GM11168 (cell line): Measurements from ENCODE around the gene MST1.

Source experiments
- in situ Hi-C: fragments of 300-500 bp; cut with MboI; formaldehyde crosslinking; loops from one replicate; pipeline ENCODE4 v1.12.0; 2022; ENCODE audit warnings: low sequenced_read_pairs; ENCODE audit not compliant: unreplicated experiment

MST1 gene

GRCh38 chr3:49661281-49661680 is 28.0 kb downstream of the MST1 start:
- in situ Hi-C loops: no loop called here

GRCh38 chr3:49659756-49660155 is 29.5 kb downstream of the MST1 start:
- in situ Hi-C loops: no loop called here

GRCh38 chr3:49658711-49659110 is 30.6 kb downstream of the MST1 start:
- in situ Hi-C loops: no loop called here

GRCh38 chr3:49657208-49657915 is 31.9 kb downstream of the MST1 start:
- in situ Hi-C loops: no loop called here

GRCh38 chr3:49656541-49657112 is 32.6 kb downstream of the MST1 start:
- in situ Hi-C loops: no loop called here

- in situ Hi-C loops: no loop called here
Observed at GRCh38 chr3:49655731-49656285, 33.5 kb downstream of the MST1 start.

- in situ Hi-C loops: no loop called here
Observed at GRCh38 chr3:49654955-49655556, 34.2 kb downstream of the MST1 start.

GRCh38 chr3:49654176-49654825 is 35.0 kb downstream of the MST1 start:
- in situ Hi-C loops: no loop called here

GRCh38 chr3:49653621-49654020 is 35.7 kb downstream of the MST1 start:
- in situ Hi-C loops: no loop called here

GRCh38 chr3:49652903-49653415 is 36.3 kb downstream of the MST1 start:
- in situ Hi-C loops: no loop called here

- in situ Hi-C loops: no loop called here
Observed at GRCh38 chr3:49652218-49652902, 36.9 kb downstream of the MST1 start.

- in situ Hi-C loops: no loop called here
Observed at GRCh38 chr3:49650637-49651036, 38.6 kb downstream of the MST1 start.

GRCh38 chr3:49650177-49650576 is 39.1 kb downstream of the MST1 start:
- in situ Hi-C loops: no loop called here

- in situ Hi-C loops: loop anchor here (10.0 kb wide), 1 partner anchor 115 kb away; no protein-coding TSS in a partner anchor
Observed at GRCh38 chr3:49649576-49649975, 39.7 kb downstream of the MST1 start.

- in situ Hi-C loops: loop anchor here (10.0 kb wide), 1 partner anchor 114 kb away; no protein-coding TSS in a partner anchor
Observed at GRCh38 chr3:49648354-49649019, 40.8 kb downstream of the MST1 start.

- in situ Hi-C loops: loop anchor here (10.0 kb wide), 1 partner anchor 113 kb away; no protein-coding TSS in a partner anchor
Observed at GRCh38 chr3:49647741-49648140, 41.5 kb downstream of the MST1 start.

GRCh38 chr3:49646236-49646635 is 43.0 kb downstream of the MST1 start:
- in situ Hi-C loops: loop anchor here (10.0 kb wide), 1 partner anchor 111 kb away; no protein-coding TSS in a partner anchor

- in situ Hi-C loops: loop anchor here (10.0 kb wide), 1 partner anchor 110 kb away; no protein-coding TSS in a partner anchor
Observed at GRCh38 chr3:49644684-49645083, 44.6 kb downstream of the MST1 start.

GRCh38 chr3:49642708-49643145 is 46.5 kb downstream of the MST1 start:
- in situ Hi-C loops: loop anchor here (10.0 kb wide), 1 partner anchor 108 kb away; no protein-coding TSS in a partner anchor
